Measurements from ENCODE around the gene PARP8.

DNA sequence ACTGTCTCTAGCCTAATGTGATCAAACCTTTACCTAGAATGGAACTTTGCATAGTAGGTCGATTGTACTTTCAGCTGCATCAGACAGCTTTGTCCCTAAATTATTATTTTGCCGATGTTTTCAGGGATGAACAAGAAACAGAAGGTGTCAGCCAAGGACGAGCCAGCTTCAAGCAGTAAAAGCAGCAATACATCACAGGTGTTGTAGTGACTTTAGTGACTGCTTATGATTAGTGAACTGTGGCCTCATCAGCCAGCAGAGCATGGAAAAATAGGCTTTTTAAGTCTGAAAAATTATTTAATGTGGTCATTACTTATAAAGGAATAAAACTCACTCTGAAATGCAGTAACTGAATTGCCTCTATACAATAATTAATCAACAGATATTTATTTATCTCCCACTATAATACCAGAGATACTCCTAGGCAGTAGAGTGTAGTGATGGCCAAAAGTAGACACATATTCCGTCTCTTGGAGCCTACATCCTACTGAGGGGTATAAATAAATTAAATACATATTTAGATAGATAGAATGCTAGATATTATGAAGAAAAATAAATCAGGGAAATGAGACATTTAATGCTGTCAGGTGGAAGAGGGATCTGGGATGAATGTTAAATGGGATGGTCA, 166.3 kb downstream of the PARP8 start:
- TF ChIP-seq, protein P1, sequence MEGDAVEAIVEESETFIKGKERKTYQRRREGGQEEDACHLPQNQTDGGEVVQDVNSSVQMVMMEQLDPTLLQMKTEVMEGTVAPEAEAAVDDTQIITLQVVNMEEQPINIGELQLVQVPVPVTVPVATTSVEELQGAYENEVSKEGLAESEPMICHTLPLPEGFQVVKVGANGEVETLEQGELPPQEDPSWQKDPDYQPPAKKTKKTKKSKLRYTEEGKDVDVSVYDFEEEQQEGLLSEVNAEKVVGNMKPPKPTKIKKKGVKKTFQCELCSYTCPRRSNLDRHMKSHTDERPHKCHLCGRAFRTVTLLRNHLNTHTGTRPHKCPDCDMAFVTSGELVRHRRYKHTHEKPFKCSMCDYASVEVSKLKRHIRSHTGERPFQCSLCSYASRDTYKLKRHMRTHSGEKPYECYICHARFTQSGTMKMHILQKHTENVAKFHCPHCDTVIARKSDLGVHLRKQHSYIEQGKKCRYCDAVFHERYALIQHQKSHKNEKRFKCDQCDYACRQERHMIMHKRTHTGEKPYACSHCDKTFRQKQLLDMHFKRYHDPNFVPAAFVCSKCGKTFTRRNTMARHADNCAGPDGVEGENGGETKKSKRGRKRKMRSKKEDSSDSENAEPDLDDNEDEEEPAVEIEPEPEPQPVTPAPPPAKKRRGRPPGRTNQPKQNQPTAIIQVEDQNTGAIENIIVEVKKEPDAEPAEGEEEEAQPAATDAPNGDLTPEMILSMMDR (IDR thresholded peaks at IDR 0.05) = no peak
- no peak for TF ChIP-seq POLR2AphosphoS5 (IDR thresholded peaks at IDR 0.05)
